Measurements from ENCODE around the gene ZNF175. TPM values are rescaled to one million over a fixed set of nuclear protein-coding genes. Genes with fewer than 3 reads are reported as not detected.

ZNF175 gene
- total RNA-seq, 2 experiments from 2014 or later, result 8.3 to 10.1 TPM

GRCh38 chr19:51544038-51544437 is 27.0 kb upstream of the ZNF175 start:
- CTCF ChIA-PET, result no interaction called here
- Mint-ChIP-seq H3K27me3 (peaks cover 23% of the 10 kb centered on the region), H3K9me3 (ENCODE audit: low read depth) (no peaks in the 10 kb centered on the region), H3K4me3 (no peak overlapping the region), H3K27ac (no peak overlapping the region), H3K4me1 (peaks cover 29% of the 10 kb centered on the region), H3K36me3 (no peaks in the 10 kb centered on the region)
- ATAC-seq (no peak), DNase-seq (no peak)

DNA sequence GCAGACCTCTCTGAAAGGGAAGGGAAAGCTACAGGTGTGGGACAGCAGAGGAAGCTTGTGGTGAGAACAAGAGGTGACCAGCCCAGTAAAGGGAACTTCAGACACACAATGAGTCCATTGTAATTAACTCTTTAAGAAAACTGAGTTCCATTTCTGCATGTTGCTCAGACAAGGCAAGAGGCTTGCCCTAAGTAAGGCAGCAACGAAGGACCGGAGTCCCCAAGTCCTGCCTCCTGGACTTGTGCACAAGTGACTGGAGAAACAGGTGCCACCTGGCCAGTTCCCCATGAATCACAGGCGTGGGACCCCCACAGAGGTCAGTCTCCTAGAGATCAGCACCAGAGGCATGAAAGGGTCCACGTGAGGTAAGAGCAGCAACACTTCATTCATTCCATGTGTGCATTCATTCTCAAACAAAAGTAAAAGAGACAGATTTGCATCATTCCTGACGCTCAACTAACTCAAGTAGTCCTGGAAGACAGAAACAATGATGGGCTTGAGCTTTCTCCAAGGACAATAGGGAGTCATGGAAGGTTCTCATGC is 24.9 kb upstream of the ZNF175 start:
- peaks cover 45% of the 10 kb centered on the region for H3K4me1 Mint-ChIP-seq
- peak overlapping the region; percentile 0 for H3K27ac Mint-ChIP-seq
- H3K36me3 Mint-ChIP-seq, result no peaks in the 10 kb centered on the region
- ATAC-seq, result no peak
- no peak overlapping the region for H3K4me3 Mint-ChIP-seq
- DNase-seq, result no peak
- peaks cover 24% of the 10 kb centered on the region for H3K27me3 Mint-ChIP-seq
- CTCF ChIA-PET, result interaction anchor here (1.1 kb wide), 1 partner anchor 111 kb away, joined by 3 read pairs; no protein-coding TSS in a partner anchor
- no peaks in the 10 kb centered on the region for H3K9me3 Mint-ChIP-seq (ENCODE audit: low read depth)

- Mint-ChIP-seq H3K9me3 (ENCODE audit: low read depth) (no peaks in the 10 kb centered on the region), H3K27me3 (peaks cover 26% of the 10 kb centered on the region), H3K4me1 (peaks cover 51% of the 10 kb centered on the region), H3K27ac (peak overlapping the region; percentile 30), H3K4me3 (no peak overlapping the region), H3K36me3 (no peaks in the 10 kb centered on the region)
- DNase-seq (peak; percentile 55), ATAC-seq (peak; percentile 64)
- CTCF ChIA-PET, result interaction anchor here (1.1 to 1.3 kb wide), 2 partner anchors 73 to 111 kb away, joined by 3 read pairs; no protein-coding TSS in a partner anchor
Measured at GRCh38 chr19:51546650-51547396, 24.3 kb upstream of the ZNF175 start.

GRCh38 chr19:51547397-51548212 is 23.5 kb upstream of the ZNF175 start:
- Mint-ChIP-seq H3K36me3 (no peaks in the 10 kb centered on the region), H3K27me3 (peaks cover 30% of the 10 kb centered on the region), H3K4me3 (no peak overlapping the region), H3K9me3 (ENCODE audit: low read depth) (no peaks in the 10 kb centered on the region), H3K27ac (peak overlapping the region; percentile 42), H3K4me1 (peaks cover 55% of the 10 kb centered on the region)
- ATAC-seq (no peak), DNase-seq (no peak)
- CTCF ChIA-PET, result interaction anchor here (1.1 to 1.3 kb wide), 3 partner anchors 74 to 531 kb away, joined by 3 read pairs; no protein-coding TSS in a partner anchor

- DNase-seq, result no peak
- no peak overlapping the region for H3K27ac Mint-ChIP-seq
- peaks cover 29% of the 10 kb centered on the region for H3K27me3 Mint-ChIP-seq
- H3K4me3 Mint-ChIP-seq, result no peak overlapping the region
- ATAC-seq, result no peak
- H3K9me3 Mint-ChIP-seq (ENCODE audit: low read depth), result no peaks in the 10 kb centered on the region
- CTCF ChIA-PET, result interaction anchor here (1.1 kb wide), 1 partner anchor 532 kb away, joined by 3 read pairs; no protein-coding TSS in a partner anchor
- peaks cover 57% of the 10 kb centered on the region for H3K4me1 Mint-ChIP-seq
- no peaks in the 10 kb centered on the region for H3K36me3 Mint-ChIP-seq
Measured at GRCh38 chr19:51548213-51548651, 22.9 kb upstream of the ZNF175 start.

DNA sequence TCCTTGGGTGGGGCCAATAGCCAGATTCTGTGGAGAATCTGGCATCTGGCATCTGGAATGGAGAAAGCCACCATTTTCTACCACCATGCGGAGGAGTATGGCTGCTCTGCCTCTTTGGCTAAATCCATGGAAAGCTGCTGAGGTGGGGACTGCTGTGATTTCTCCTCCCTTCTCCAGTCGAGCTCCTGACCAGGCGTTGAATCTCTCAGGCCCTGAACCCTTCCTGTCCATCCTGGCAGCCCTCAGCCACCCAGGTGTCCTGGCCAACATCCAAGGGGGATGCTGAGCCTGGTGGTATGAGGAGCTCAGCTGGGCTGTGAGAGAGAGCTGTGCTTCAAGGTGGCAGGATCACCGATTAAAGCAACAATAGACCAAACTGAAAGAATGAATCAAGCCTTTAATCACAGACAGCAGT is 22.2 kb upstream of the ZNF175 start:
- ATAC-seq (no peak), DNase-seq (no peak)
- CTCF ChIA-PET, result no interaction called here
- Mint-ChIP-seq H3K4me1 (peaks cover 58% of the 10 kb centered on the region), H3K27me3 (peaks cover 30% of the 10 kb centered on the region), H3K9me3 (ENCODE audit: low read depth) (no peaks in the 10 kb centered on the region), H3K4me3 (no peak overlapping the region), H3K36me3 (no peaks in the 10 kb centered on the region), H3K27ac (no peak overlapping the region)

GRCh38 chr19:51549533-51550324 is 21.4 kb upstream of the ZNF175 start:
- CTCF ChIA-PET, result interaction anchor here (0.6 to 0.7 kb wide), 2 partner anchors 111 to 455 kb away, joined by 3 to 4 read pairs; no protein-coding TSS in a partner anchor
- no peak for DNase-seq
- peak overlapping the region; percentile 68 for H3K27ac Mint-ChIP-seq
- H3K36me3 Mint-ChIP-seq, result no peaks in the 10 kb centered on the region
- H3K4me1 Mint-ChIP-seq, result peaks cover 58% of the 10 kb centered on the region
- H3K27me3 Mint-ChIP-seq, result peaks cover 33% of the 10 kb centered on the region
- H3K4me3 Mint-ChIP-seq, result peak overlapping the region; percentile 2
- H3K9me3 Mint-ChIP-seq (ENCODE audit: low read depth), result no peaks in the 10 kb centered on the region
- ATAC-seq, result no peak

DNA sequence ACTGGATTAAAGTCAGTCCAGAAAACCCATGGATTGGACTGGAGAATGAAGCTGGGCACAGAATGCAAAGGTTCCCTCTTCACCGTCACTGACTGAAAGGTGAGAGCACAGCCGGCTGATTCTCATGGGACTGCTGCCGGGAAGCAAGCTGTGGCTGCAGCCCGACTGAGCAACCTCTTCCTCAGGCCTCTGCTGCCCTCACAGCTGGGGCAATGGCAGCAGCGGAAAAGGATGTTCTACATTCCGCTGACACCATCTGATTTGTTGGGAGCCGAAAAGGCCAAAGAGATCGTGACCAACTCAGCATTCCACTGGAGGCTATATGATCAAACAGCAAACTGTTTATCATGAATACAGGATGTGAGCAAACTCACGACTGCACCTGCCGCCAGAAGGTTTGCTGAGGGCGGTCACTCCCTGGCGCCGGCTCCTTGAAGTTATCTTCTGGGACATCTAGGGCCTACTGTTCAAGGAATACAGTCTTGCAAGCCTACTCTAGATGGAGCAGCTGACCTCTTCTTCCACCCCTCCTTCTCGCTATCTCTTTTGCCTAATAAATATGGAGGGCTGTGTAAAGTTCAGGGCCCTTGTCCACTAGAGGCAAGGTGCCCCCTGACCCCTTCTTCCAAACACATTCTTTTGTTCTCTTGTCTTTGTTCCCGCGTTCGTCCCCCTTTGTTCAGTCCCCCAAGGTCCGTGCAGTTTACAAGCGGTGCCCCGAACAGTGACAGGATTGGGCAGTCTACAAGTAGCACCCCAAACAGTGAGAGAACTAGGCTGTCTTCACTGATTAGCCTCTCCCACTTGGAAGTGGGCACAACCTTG is 20.0 kb upstream of the ZNF175 start:
- DNase-seq (no peak), ATAC-seq (no peak)
- H3K9me3 Mint-ChIP-seq (ENCODE audit: low read depth), result no peaks in the 10 kb centered on the region
- no peaks in the 10 kb centered on the region for H3K36me3 Mint-ChIP-seq
- peaks cover 55% of the 10 kb centered on the region for H3K4me1 Mint-ChIP-seq
- CTCF ChIA-PET, result interaction anchor here (1.2 kb wide), 1 partner anchor 35 kb away, joined by 3 read pairs; no protein-coding TSS in a partner anchor
- peaks cover 35% of the 10 kb centered on the region for H3K27me3 Mint-ChIP-seq
- H3K4me3 Mint-ChIP-seq, result peak overlapping the region; percentile 40
- peak overlapping the region; percentile 16 for H3K27ac Mint-ChIP-seq

DNA sequence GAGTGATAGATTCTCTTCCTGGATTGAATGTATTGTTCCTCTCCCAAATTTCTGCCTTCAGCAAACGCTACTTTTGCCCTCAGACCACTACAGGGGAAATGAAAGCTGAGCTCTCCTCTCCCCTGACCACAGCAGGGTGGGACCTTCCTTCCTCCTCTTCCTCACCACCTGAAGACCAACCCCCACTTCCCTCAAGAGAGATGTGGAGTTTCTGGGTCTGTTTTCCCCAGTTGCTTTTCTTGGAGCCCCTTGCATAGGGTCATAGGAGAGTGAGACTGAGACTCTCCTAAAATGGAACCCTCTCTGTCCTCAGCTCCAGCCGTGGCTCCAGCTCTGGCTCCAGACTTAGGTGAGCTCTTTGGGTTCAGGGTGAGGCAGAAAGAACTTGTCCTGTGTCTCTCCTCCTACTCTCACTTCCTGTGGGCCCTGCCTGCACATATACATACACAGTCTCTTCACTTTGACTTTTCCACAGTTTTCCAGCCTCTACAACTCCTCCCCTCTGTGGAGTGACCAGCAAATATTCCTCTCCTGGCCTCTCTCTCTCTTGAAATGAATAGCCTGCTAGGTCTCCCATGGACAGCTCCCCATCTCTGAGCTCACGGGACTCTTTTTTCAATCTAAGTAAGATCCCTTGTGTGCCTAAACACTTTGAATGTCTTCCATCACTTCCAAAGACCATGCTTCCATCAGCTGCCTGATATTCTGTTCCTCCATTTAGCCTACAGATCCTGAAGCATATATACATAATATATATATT is 19.2 kb upstream of the ZNF175 start:
- CTCF ChIA-PET, result interaction anchor here (1.2 kb wide), 1 partner anchor 36 kb away, joined by 3 read pairs; no protein-coding TSS in a partner anchor
- H3K9me3 Mint-ChIP-seq (ENCODE audit: low read depth), result no peaks in the 10 kb centered on the region
- H3K4me3 Mint-ChIP-seq, result peak overlapping the region; percentile 40
- no peak overlapping the region for H3K27ac Mint-ChIP-seq
- H3K4me1 Mint-ChIP-seq, result peaks cover 47% of the 10 kb centered on the region
- peaks cover 38% of the 10 kb centered on the region for H3K27me3 Mint-ChIP-seq
- no peaks in the 10 kb centered on the region for H3K36me3 Mint-ChIP-seq
- ATAC-seq (no peak), DNase-seq (no peak)

DNA sequence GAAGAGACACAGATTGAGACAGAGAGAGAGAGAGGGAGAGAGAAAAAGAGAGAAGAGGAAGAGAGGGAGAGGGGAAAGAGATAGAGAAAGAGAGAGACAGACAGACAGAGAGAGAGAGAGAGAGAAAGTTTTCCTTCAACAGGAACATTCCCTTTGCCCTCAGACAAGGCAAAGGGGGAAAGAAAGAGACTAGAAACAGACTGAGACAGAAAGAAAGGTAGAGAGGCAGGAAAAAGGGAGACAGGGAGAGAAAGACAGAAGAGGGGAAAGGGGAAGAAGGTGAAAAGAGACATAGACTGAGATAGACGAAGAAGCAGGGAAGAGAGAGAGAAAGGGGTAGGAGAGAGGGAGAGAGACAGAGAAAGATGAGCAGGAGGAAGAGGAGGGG is 18.5 kb upstream of the ZNF175 start:
- CTCF ChIA-PET, result interaction anchor here (1.2 kb wide), 1 partner anchor 37 kb away, joined by 3 read pairs; no protein-coding TSS in a partner anchor
- H3K27me3 Mint-ChIP-seq, result peaks cover 41% of the 10 kb centered on the region
- no peak overlapping the region for H3K4me3 Mint-ChIP-seq
- H3K36me3 Mint-ChIP-seq, result no peaks in the 10 kb centered on the region
- no peak for DNase-seq
- no peak overlapping the region for H3K27ac Mint-ChIP-seq
- no peaks in the 10 kb centered on the region for H3K9me3 Mint-ChIP-seq (ENCODE audit: low read depth)
- no peak for ATAC-seq
- H3K4me1 Mint-ChIP-seq, result peaks cover 40% of the 10 kb centered on the region

GRCh38 chr19:51552996-51553725 is 17.9 kb upstream of the ZNF175 start:
- Mint-ChIP-seq H3K9me3 (ENCODE audit: low read depth) (no peaks in the 10 kb centered on the region), H3K36me3 (no peaks in the 10 kb centered on the region), H3K27ac (no peak overlapping the region), H3K4me1 (peaks cover 34% of the 10 kb centered on the region), H3K27me3 (peaks cover 41% of the 10 kb centered on the region), H3K4me3 (no peak overlapping the region)
- CTCF ChIA-PET, result interaction anchor here (1.7 kb wide), 1 partner anchor 80 kb away, joined by 5 read pairs; no protein-coding TSS in a partner anchor
- DNase-seq, result peak; percentile 67
- peak; percentile 39 for ATAC-seq
